CD8-positive, alpha-beta memory T cell (primary cell): Measurements from ENCODE around the gene CELF4. TPM values are rescaled to one million over a fixed set of nuclear protein-coding genes. Genes with fewer than 3 reads are reported as not detected.

Source experiments
- CTCF ChIA-PET: fragments of 350-600 bp; sonication (Branson Sonifier 250); formaldehyde crosslinking; loops from one replicate; lab custom pipeline; 2021; ENCODE audit warnings: antibody characterized with exemption; lab: Charles Lee
- POLR2A ChIA-PET: fragments of 350-600 bp; sonication (Branson Sonifier 250); formaldehyde crosslinking; loops from one replicate; lab custom pipeline; 2021; ENCODE audit warnings: antibody characterized with exemption; lab: Charles Lee
- DNase-seq, 5 donors: peaks; one replicate each; pipeline versions ENCODE4 v3.0.0 to v3.0.0-alpha.2; 2020 to 2022; ENCODE audit warnings: mixed read lengths in 1 of 5
- H3K27ac ChIP-seq: one replicate; pipeline ENCODE4 v1.7.0; 2013; ENCODE audit warnings: low read depth, mild to moderate bottlenecking, low read length, moderate library complexity
- H3K27me3 ChIP-seq: 2 replicates; pipeline ENCODE4 v1.7.0; 2013; ENCODE audit warnings: low read length, mild to moderate bottlenecking; ENCODE audit not compliant: insufficient read depth, poor library complexity, severe bottlenecking
- H3K36me3 ChIP-seq: 2 replicates; pipeline ENCODE4 v1.7.0; 2013; ENCODE audit warnings: mild to moderate bottlenecking, low read length, moderate library complexity; ENCODE audit not compliant: insufficient read depth
- H3K4me1 ChIP-seq: 2 replicates; pipeline ENCODE4 v1.7.0; 2013; ENCODE audit warnings: mild to moderate bottlenecking, low read length, moderate library complexity; ENCODE audit not compliant: insufficient read depth
- H3K4me3 ChIP-seq: 2 replicates; pipeline ENCODE4 v1.7.0; 2013; ENCODE audit warnings: mild to moderate bottlenecking, low read length
- H3K9me3 ChIP-seq: 2 replicates; pipeline ENCODE4 v1.7.0; 2013; ENCODE audit warnings: mild to moderate bottlenecking, low read length
- H3K27ac Mint-ChIP-seq, 8 donors: one replicate each; pipeline ENCODE4 v1.8.0; 2020 to 2021; ENCODE audit warnings: mixed read lengths in 8 of 8, mild to moderate bottlenecking in 6 of 8, inconsistent platforms in 3 of 8, moderate library complexity in 3 of 8
- H3K27me3 Mint-ChIP-seq, 2 donors: one replicate each; pipeline ENCODE4 v1.8.0; 2020 to 2021; ENCODE audit warnings: mixed read lengths in 2 of 2, mild to moderate bottlenecking in 1 of 2, moderate library complexity in 1 of 2
- H3K36me3 Mint-ChIP-seq, 3 donors: one replicate each; pipeline ENCODE4 v1.8.0; 2020 to 2021; ENCODE audit warnings: mixed read lengths in 3 of 3, inconsistent platforms in 1 of 3, mild to moderate bottlenecking in 1 of 3
- H3K4me1 Mint-ChIP-seq, 3 donors: one replicate each; pipeline ENCODE4 v1.8.0; 2020 to 2021; ENCODE audit warnings: mixed read lengths in 3 of 3, inconsistent platforms in 1 of 3, mild to moderate bottlenecking in 1 of 3
- H3K4me3 Mint-ChIP-seq, 7 donors: one replicate each; pipeline ENCODE4 v1.8.0; 2020 to 2021; ENCODE audit warnings: mixed read lengths in 7 of 7, mild to moderate bottlenecking in 6 of 7, moderate library complexity in 4 of 7, inconsistent platforms in 2 of 7
- H3K9me3 Mint-ChIP-seq, 5 donors: one replicate each; pipeline ENCODE4 v1.8.0; 2020 to 2022; ENCODE audit warnings: mixed read lengths in 5 of 5, mild to moderate bottlenecking in 3 of 5, moderate library complexity in 2 of 5, inconsistent platforms in 1 of 5
- polyA plus RNA-seq: library from polyadenylated mRNA; unstranded; fragments of 300-500 nt; fragmentation: Illumina TruSeq; gene quantifications from one replicate; pipeline ENCODE4 v1.2.3, GENCODE V29; 2021
- total RNA-seq, 2 experiments: library from RNA; stranded (reverse); gene quantifications; one replicate each; pipeline ENCODE4 v1.2.3, GENCODE V29; 2021

Gene CELF4
- total and polyA plus RNA-seq, 3 experiments from 2014 or later = not detected

DNA sequence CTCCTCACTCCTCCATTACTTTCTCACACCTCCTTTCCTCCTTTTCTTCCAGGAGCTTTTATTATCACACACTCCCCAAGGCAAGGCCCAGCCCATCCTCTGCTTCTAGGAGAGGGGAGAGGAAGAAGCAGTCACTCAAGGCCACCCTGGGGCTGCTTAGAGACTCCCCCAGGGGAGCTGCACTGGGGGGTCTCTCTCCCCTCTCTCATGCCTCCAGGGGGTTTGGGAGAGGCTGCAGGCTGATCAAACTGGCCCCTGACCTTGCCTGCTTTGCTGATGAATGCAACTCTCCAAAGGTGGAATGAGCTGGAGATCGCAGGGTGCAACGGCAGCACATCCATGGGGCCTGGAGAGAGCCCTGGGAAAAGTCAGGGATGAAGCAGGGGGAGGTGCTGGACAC is 216.9 kb downstream of the CELF4 start:
- Histone ChIP-seq H3K4me3 (no peak overlapping the region), H3K27ac (no peak overlapping the region), H3K4me1 (no peaks in the 10 kb centered on the region), H3K9me3 (no peaks in the 10 kb centered on the region), H3K27me3 (no peaks in the 10 kb centered on the region), H3K36me3 (no peaks in the 10 kb centered on the region)
- peaks cover 0 to 1% (median 0%) of the 10 kb centered on the region in 5 donors for H3K9me3 Mint-ChIP-seq
- no peak overlapping the region for H3K4me3 Mint-ChIP-seq
- peaks cover 0 to 4% (median 4%) of the 10 kb centered on the region in 3 donors for H3K4me1 Mint-ChIP-seq
- ChIA-PET CTCF (no interaction called here), POLR2A (no interaction called here)
- peaks cover 2 to 31% of the 10 kb centered on the region in 2 donors for H3K27me3 Mint-ChIP-seq
- DNase-seq = no peak
- H3K27ac Mint-ChIP-seq = no peak overlapping the region
- no peaks in the 10 kb centered on the region for H3K36me3 Mint-ChIP-seq

DNA sequence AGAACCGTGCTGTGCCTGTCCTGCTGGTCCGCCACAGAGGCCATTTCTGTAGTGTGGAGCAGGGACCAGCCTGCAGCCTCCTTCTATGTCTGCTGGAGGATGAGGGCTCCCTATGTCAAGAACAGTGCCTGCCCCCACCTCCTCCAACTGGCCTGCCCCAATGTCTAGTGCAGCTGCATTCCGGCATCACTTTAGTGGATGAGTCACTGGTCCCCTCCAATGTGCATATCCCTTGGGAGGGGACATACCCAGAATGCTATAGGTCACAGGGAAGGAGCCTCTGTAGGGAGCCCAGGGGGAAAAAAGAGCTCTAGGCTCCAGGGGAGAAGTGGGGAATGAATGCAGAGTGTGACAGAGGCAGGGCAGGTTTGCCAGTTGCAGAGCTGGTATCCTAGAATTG is 219.6 kb downstream of the CELF4 start:
- Mint-ChIP-seq H3K36me3 (no peaks in the 10 kb centered on the region), H3K27ac (peak overlapping the region in 1 of 8 donors; percentile 63), H3K4me1 (peaks cover 0 to 7% (median 6%) of the 10 kb centered on the region in 3 donors), H3K27me3 (peaks cover 6 to 39% of the 10 kb centered on the region in 2 donors), H3K9me3 (peaks cover 0 to 1% (median 0%) of the 10 kb centered on the region in 5 donors), H3K4me3 (no peak overlapping the region)
- ChIA-PET POLR2A (no interaction called here), CTCF (no interaction called here)
- no peak for DNase-seq
- Histone ChIP-seq H3K4me3 (no peak overlapping the region), H3K4me1 (no peaks in the 10 kb centered on the region), H3K27me3 (no peaks in the 10 kb centered on the region), H3K27ac (no peak overlapping the region), H3K36me3 (no peaks in the 10 kb centered on the region), H3K9me3 (no peaks in the 10 kb centered on the region)

DNA sequence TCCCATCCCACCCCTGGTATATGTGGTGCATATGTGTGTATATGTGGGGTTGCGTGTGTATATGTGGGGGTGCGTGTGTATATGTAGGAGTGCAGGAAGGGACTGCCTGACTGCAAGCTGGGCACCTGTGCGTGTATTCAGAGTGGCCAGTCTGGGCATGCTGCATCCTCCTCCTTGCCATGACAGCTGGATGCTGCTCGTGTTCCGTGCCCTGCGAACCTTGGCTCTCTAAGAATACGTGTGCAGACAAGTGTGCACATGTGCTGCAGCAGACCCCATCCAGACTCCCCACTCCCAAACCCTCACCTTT is 222.1 kb downstream of the CELF4 start:
- H3K36me3 ChIP-seq = no peaks in the 10 kb centered on the region
- CTCF ChIA-PET = no interaction called here

DNA sequence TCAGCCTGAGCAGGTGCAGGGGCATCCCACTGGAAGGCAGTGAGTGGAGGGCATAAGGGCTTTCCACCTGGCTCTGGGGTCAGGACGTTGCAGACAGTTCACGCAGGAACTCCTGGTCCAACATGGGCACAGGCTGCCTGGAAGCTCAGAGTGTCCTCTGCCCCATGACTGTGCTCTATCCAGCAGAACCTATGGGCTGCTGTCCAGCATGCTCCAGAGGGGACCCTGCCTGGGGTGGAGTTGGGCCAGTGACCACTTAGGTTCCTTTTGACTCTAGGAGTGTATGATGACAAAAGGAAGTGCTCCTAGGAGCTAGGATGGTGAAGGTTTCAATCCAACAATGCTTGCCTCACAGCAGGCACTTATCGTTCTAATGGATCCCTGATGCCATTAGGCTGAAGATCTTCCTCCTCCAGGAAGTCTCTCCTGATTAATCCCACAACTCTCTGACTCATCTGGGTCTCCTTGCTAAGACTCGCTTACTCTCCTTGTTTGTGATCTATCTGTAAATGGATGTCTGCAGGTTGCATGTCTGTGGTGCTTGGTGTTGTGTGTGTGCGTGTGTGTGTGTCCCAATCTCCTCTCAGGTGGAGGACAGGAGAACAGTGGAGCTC is 224.0 kb downstream of the CELF4 start:
- ChIA-PET CTCF (no interaction called here), POLR2A (no interaction called here)
- Histone ChIP-seq H3K27me3 (no peaks in the 10 kb centered on the region), H3K9me3 (no peaks in the 10 kb centered on the region), H3K27ac (no peak overlapping the region), H3K4me1 (no peaks in the 10 kb centered on the region), H3K36me3 (no peaks in the 10 kb centered on the region), H3K4me3 (no peak overlapping the region)
- Mint-ChIP-seq H3K4me3 (no peak overlapping the region), H3K27ac (no peak overlapping the region), H3K27me3 (peaks cover 7 to 28% of the 10 kb centered on the region in 2 donors), H3K9me3 (peaks cover 0 to 1% (median 0%) of the 10 kb centered on the region in 5 donors), H3K4me1 (peaks cover 0 to 7% (median 6%) of the 10 kb centered on the region in 3 donors), H3K36me3 (no peaks in the 10 kb centered on the region)
- DNase-seq = no peak

More for the DNA sequence above, 222.1 kb downstream of the CELF4 start:
- POLR2A ChIA-PET = no interaction called here
- Mint-ChIP-seq H3K4me3 (peak overlapping the region in 1 of 7 donors; percentile 36), H3K27me3 (peaks cover 6 to 28% of the 10 kb centered on the region in 2 donors), H3K9me3 (peaks cover 0 to 1% (median 0%) of the 10 kb centered on the region in 5 donors), H3K4me1 (peaks cover 0 to 7% (median 6%) of the 10 kb centered on the region in 3 donors), H3K27ac (no peak overlapping the region), H3K36me3 (no peaks in the 10 kb centered on the region)
- no peak overlapping the region for H3K27ac ChIP-seq
- DNase-seq = no peak
- H3K27me3 ChIP-seq = no peaks in the 10 kb centered on the region
- H3K4me1 ChIP-seq = no peaks in the 10 kb centered on the region
- no peak overlapping the region for H3K4me3 ChIP-seq
- no peaks in the 10 kb centered on the region for H3K9me3 ChIP-seq

DNA sequence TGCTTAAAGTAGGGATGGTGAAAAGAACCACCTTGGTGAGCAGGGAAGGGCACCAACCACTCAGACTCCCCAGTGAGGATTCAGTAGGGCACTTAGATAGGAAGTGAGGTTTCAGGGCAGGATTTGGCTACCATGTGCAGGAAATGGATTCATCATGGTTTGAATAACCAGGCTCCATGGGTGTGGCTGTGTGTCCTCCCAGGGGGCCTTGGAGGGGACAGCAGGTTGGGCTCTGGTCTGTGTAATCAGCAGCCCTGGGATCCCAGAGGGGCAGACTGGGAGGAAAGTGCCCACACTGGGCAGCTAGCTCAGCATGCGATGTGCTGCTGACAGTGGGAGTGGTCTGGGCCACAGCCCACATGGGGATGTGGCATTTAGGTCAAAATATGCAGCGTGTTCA is 224.6 kb downstream of the CELF4 start:
- Mint-ChIP-seq H3K9me3 (no peaks in the 10 kb centered on the region), H3K4me1 (peaks cover 0 to 7% (median 6%) of the 10 kb centered on the region in 3 donors), H3K27me3 (peaks cover 7 to 28% of the 10 kb centered on the region in 2 donors), H3K27ac (peak overlapping the region in 1 of 8 donors; percentile 26), H3K4me3 (no peak overlapping the region), H3K36me3 (no peaks in the 10 kb centered on the region)
- DNase-seq = no peak
- H3K4me3 ChIP-seq = no peak overlapping the region
- H3K4me1 ChIP-seq = no peaks in the 10 kb centered on the region
- ChIA-PET POLR2A (no interaction called here), CTCF (no interaction called here)
- no peaks in the 10 kb centered on the region for H3K9me3 ChIP-seq
- H3K27me3 ChIP-seq = no peaks in the 10 kb centered on the region
- no peaks in the 10 kb centered on the region for H3K36me3 ChIP-seq
- no peak overlapping the region for H3K27ac ChIP-seq

DNA sequence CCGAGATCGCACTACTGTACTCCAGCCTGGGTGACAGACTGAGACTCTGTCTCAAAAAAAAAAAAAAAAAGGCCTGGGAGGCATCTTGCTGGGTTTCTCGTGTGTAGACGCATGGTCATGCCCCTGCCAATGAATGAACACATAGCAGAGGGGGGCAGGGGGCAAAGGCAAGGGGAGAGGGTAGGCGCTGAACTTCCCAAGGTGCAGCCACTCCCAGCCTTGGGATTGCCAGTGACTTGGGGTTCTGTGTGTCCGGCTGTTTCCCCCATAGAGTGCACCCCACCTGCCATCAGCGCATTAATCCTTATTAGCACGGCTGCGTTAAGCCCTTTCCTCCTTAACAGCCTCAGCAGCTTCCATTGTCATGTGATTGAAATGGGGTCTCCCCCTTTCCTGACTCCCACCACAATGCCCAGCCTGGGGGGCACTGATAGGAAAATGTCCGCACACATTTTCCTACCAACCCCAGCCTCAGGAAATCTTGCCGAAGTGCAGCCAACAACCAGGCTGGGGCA is 225.8 kb downstream of the CELF4 start:
- Mint-ChIP-seq H3K4me3 (no peak overlapping the region), H3K27me3 (peaks cover 7 to 24% of the 10 kb centered on the region in 2 donors), H3K4me1 (peaks cover 0 to 7% (median 6%) of the 10 kb centered on the region in 3 donors), H3K9me3 (no peaks in the 10 kb centered on the region), H3K27ac (no peak overlapping the region), H3K36me3 (no peaks in the 10 kb centered on the region)
- POLR2A ChIA-PET = no interaction called here
- no peak overlapping the region for H3K27ac ChIP-seq
- H3K27me3 ChIP-seq = no peaks in the 10 kb centered on the region
- no peaks in the 10 kb centered on the region for H3K36me3 ChIP-seq
- no peaks in the 10 kb centered on the region for H3K9me3 ChIP-seq
- H3K4me3 ChIP-seq = no peak overlapping the region
- CTCF ChIA-PET = no interaction called here
- DNase-seq = no peak
- H3K4me1 ChIP-seq = no peaks in the 10 kb centered on the region

DNA sequence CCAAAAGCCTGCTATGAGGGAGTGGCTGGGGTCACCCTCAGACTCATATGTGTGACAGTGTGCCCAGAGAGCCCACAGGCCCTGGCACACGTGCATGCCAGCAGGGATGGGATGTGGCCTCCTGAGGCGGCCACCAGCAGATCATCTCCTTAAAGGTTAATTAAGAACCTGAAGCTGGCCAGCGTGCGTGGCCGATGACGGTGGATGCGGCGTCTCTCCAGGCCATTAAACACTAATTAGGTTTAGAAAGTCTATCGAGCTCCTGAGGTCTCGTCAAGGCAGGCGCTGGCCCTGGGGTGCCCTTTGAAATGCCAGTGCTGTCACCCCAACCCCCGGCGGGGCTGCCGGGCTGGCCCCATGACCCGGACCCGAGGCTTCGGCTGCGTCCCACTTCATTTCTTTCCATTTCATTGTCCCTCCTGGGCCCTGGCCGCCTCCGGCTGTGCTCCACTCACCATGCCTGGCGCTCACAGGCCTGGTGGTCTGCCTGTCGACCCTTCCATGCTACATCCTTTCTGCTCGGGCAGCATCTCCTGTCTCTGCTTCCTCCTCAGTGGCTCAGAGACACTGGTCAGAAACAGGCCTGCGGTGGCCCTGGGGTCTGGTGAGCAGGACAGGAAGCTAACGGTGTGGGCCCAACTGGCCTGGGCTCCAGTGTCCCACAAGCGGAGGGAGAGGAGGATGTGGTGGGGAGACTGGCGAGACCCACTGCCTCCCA is 228.9 kb downstream of the CELF4 start:
- Histone ChIP-seq H3K4me3 (no peak overlapping the region), H3K36me3 (no peaks in the 10 kb centered on the region), H3K27ac (no peak overlapping the region), H3K9me3 (no peaks in the 10 kb centered on the region), H3K4me1 (no peaks in the 10 kb centered on the region), H3K27me3 (no peaks in the 10 kb centered on the region)
- DNase-seq = no peak
- Mint-ChIP-seq H3K9me3 (no peaks in the 10 kb centered on the region), H3K4me3 (no peak overlapping the region), H3K27me3 (peaks cover 2 to 13% of the 10 kb centered on the region in 2 donors), H3K27ac (no peak overlapping the region), H3K36me3 (no peaks in the 10 kb centered on the region), H3K4me1 (no peaks in the 10 kb centered on the region)
- ChIA-PET POLR2A (no interaction called here), CTCF (no interaction called here)

DNA sequence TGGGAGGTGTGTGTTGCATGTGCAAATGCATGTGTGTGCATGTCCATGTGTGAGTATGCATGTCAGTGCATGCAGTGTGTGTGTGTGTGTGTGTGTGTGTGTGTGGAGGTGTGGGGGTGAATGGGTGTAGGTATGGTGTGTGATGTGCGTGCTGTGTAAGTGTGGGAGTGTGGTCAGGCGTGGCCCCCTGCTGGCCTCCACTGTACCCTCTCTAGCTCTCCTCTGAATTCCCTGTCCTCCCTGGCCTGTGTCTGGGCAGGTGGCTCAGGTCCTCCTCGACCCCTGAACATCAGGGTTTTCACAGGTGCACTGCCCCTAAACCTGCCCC is 230.2 kb downstream of the CELF4 start:
- H3K4me1 Mint-ChIP-seq = no peaks in the 10 kb centered on the region
- no peak for DNase-seq
- Histone ChIP-seq H3K9me3 (no peaks in the 10 kb centered on the region), H3K36me3 (no peaks in the 10 kb centered on the region), H3K4me3 (no peak overlapping the region), H3K27ac (no peak overlapping the region), H3K27me3 (no peaks in the 10 kb centered on the region), H3K4me1 (no peaks in the 10 kb centered on the region)
- POLR2A ChIA-PET = no interaction called here
- H3K27ac Mint-ChIP-seq = no peak overlapping the region
- CTCF ChIA-PET = no interaction called here
- H3K36me3 Mint-ChIP-seq = no peaks in the 10 kb centered on the region
- peaks cover 2 to 9% of the 10 kb centered on the region in 2 donors for H3K27me3 Mint-ChIP-seq
- no peak overlapping the region for H3K4me3 Mint-ChIP-seq
- H3K9me3 Mint-ChIP-seq = no peaks in the 10 kb centered on the region
